ENCODE data around the gene IL36RN.

The IL36RN gene

DNA sequence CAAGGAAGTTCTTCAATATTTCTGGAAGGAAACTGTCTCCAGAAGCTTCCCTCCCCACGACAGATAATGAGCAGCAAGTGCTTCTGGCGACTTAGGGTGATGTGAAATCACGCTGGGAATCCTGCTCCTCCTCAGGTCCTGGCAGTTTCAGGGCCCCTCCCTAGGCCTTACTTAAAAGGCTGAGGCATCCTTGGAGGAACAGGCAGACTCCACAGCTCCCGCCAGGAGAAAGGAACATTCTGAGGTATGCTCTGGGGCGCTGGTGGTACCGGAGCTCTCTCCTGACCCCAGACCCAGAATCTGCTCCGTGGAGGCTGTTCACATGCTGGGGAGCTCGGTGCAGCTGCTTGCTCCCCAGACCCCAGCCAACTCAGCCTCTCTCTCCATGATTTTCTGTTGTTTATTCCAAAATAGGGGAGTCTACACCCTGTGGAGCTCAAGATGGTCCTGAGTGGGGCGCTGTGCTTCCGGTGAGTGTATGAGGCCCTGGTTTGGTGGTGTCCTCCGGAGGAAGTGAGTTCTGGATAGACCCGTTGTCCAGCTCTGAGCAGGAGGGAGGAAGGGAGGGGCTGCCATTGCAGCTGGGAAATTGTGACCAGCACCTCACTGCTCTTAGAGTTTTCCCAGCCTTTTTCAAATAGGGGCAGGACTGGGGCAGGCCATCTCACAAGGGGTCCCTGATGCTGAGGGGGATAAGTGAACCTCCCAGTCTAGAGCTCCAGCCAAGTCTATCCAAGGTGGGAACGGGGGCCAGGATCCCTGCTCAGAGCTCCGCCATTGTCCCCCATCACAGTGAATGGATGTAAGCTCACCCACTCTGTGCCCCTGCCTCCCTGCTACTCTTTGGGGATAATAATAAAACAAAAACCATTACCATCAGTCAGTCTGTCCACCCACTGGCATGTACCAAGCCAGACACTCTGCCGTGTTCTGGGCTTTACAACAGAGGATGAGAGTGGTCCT is at the start of gene IL36RN:
TSS of gene IL36RN (plus strand) at position 201 of the 963 bp plus-strand sequence. CDS start at position 442, 241 bp downstream.
- no peak for DNase-seq

GRCh38 chr2:113009622-113010021 is 49.4 kb upstream of the IL36RN start:
- DNase-seq: no peak

DNA sequence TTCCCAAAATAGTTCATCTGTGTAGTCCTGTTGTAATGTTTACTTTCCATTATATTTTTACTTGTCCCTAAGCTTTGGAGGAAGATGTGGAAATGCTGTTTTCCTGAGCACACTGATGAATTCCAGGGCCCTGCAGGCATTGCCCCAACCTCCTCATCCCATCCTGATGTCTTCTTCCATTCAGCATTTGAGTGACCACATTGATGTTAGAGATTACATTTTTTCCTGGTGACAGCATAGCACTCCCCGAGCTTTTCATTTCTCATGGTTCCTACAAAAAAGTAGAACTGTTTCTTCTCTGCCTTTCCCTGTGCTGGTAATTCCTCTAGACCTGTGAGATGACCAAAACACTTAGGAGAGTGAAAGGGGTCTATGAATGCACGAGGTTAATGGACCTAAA is 48.9 kb upstream of the IL36RN start:
- DNase-seq: no peak

- DNase-seq: no peak
These were observed 47.9 kb upstream of the IL36RN start for GRCh38 chr2:113011108-113011507.

DNA sequence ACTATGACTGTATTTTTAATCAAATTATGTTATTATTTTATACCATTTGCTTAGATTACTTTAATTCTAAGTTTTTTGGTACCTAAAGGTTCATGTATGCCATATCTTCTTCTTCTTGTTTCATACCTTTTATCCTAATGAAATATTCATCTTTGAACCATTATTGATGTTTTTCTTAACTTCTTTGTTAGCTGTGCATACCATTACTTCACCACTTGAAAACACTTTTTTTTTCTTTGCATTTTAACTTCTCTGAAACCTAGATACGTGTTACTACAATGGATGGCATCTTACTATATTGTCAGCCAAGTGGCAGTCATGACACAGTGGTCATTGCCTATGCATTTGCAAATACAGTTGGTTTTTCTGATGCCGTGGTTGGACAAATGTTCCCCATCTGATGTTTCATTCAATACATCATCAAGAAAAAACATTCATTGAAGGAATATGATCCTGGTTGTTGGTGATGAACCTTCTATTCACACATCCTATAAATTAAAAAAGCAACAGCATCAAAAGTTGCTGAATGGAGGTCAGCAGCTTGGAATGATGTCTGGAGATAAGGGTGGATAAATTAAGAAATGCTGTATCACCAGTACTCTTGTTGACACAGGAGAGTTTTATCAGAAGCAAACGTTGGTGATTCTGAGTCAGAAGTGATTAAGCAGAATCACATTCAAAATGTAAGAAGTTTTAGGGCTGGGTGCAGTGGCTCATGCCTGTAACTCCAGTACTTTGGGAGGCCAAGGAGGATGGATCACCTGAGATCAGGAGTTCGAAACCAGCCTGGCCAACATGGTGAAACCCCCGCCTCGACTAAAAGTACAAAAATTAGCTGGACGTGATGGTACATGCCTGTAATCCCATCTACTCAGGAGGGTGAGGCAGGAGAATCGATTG is 46.3 kb upstream of the IL36RN start:
- no peak for DNase-seq

DNA sequence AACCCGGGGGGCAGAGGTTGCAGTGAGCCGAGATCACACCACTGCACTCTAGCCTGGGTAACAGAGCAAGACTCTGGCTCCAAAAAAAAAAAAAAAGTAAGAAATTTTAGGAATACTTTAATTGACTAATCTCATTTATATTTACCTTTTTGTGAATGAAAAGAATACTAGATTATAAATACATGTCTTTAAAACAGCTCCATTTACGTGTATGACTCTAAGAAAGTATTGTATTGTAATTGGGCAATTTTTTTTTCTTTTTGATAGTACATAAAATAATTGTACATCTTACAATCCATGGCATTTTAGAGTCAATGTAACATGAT is 45.7 kb upstream of the IL36RN start:
- no peak for DNase-seq

DNA sequence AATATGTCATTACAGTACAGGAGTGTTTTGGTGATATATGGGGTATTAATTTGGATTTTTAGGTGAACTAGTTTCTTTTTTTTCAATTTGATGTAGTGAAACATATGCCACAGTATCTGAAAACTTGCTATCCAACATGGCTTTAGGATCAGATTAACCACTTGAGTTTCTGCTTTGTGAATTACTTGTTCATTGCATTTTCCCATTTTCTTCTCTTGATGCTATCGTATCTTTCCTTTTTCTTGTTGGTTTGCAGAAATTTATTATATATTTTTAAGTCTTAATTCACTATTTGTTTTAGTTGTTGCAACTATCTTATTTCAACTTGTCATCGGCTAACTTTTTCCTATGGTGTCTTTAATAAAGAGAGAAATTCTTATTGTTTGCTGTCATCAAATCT is 44.9 kb upstream of the IL36RN start:
- DNase-seq: no peak

GRCh38 chr2:113015042-113015441 is 44.0 kb upstream of the IL36RN start:
- no peak for DNase-seq

DNA sequence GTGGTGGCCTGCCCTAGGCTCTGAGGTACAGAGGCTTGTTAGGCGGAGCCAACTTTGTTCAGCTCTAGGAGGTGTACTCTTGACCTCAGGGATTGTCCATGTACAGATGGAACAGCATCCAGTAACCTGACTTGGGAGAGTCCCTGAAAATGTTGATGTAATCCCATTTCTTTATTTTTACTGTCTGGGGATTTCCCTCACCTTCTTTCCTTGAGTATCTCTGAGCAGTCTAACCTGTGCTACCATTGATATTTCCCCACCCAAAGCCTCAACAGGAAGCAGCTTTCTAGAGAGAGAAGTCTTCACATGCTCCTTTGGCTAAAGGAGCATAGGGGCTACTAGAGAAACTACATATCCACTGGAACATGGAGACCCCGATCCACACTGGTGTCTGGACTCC is 43.3 kb upstream of the IL36RN start:
- no peak for DNase-seq

- DNase-seq: no peak
These were observed 40.5 kb upstream of the IL36RN start for GRCh38 chr2:113018509-113018908.

GRCh38 chr2:113021312-113021711 is 37.7 kb upstream of the IL36RN start:
- DNase-seq: no peak

GRCh38 chr2:113024764-113025163 is 34.2 kb upstream of the IL36RN start:
- no peak for DNase-seq

- no peak for DNase-seq
These were observed 33.3 kb upstream of the IL36RN start for GRCh38 chr2:113025737-113026136.

DNA sequence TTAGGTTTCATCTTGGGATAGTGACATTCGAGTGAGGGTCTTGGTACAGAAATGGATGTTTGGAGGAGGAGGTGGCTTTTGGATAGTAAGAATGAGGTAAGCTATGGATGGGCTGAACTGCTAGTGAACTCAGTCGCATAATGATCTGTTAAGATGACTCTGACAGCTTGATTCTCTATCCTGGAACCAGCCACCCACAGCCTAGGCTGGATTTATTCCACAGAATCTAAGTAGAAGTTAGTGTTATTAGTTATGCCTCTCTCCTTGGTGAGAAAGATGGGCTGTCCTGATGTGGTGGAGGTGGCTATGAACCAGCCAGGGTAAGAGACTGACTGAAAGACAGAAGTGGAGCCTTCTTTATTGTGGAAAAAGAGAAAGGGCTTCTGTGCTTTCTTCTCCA is 31.3 kb upstream of the IL36RN start:
- no peak for DNase-seq

- no peak for DNase-seq
These were observed 30.9 kb upstream of the IL36RN start for GRCh38 chr2:113028112-113028511.

DNA sequence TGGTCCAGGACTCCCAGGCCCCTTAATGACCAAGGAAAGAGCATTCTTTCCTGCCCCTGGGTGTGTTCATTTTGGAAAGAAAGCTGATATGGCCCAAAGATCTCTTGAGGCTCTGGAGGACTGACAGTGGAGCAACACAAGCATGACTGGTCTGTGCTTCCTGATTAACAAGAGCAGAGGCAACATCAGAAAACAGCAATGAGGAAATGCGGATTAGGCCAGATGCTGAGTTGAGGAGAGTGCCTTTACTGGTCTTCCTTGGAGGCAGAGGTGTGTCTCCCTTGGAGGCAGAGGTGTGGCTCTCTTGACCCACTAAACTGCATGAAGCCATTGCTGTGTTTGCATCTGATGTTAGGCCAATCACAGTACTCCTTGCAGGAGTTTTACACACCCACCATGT is 26.3 kb upstream of the IL36RN start:
- DNase-seq: no peak

DNA sequence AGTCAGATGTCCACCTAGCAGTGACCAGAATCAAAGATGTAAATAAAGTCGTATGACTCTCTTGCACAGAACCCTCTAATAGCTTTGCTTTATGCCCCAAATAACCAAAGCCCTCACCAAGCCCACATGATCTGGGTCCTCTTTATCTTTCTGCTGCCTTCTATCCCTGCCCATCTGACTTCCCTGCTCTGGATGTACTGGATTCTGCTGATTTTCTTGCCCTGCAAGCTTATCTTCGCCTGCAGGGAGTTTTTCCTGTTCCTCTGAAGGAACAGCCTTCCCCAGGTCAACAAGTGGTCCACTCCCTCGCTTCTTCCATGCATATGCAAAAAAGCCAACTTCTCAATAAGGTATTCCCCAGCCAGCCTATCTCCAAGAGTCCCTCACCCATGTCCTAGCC is 25.0 kb upstream of the IL36RN start:
- DNase-seq: no peak

DNA sequence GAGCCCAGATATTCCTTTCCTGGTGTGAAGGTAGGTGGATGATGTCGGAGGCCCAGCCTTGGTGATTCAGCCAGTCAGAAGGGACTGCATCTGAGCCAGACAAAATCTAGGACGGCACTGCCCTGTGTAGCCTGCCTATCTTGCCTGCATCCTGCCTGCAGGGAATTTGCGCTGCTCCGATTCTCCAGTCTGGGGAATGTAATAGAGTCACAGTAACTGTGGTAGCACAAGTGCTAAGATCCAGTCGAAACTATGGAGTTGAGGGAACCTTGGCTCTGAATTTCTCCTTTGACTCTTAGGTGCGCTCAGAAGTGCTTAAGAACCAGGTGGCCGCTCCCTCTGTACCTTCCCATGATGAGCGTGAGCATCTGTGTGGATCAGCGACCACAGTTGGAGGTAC is 22.2 kb upstream of the IL36RN start:
- DNase-seq: no peak

- no peak for DNase-seq
These were observed 20.7 kb upstream of the IL36RN start for GRCh38 chr2:113038291-113038690.

DNA sequence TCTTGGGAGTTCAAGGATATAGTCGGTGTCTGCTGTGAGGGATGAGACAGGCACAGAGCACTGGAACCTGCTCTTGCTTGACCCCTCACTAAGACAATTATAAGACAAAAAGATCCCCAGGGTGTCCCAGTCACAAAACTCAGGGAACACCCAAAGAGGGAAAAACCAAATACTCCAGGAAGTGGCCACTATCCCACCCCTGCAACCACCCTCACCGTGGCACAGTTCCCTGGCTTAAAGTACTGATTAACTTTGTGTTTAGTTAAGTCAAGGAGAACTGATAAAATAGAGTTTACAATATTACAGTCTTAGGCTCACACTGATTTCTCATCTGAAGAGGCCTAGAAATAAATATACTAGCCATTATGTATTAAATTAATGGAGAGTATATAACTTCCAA is 19.8 kb upstream of the IL36RN start:
- DNase-seq: no peak

GRCh38 chr2:113039719-113040118 is 19.3 kb upstream of the IL36RN start:
- no peak for DNase-seq

DNA sequence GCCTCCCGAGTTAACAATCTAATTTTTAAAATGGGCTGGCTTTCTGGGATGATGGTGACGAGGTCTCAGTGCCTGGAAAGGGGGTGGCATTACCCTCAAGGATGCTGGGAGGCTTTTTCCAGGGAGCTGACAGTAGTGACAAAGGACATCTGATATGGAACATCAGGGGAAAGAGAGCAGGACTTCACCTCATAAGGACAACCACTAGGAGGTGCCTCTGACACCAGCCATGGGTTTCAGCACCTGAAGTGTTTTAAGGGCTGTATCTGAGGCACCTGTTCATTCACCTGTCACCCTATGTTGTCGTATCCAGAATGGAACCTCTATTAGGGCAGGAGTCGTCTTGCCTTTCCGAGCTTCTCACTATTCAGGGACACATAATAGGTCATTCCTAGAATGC is 17.1 kb upstream of the IL36RN start:
- DNase-seq: no peak

DNA sequence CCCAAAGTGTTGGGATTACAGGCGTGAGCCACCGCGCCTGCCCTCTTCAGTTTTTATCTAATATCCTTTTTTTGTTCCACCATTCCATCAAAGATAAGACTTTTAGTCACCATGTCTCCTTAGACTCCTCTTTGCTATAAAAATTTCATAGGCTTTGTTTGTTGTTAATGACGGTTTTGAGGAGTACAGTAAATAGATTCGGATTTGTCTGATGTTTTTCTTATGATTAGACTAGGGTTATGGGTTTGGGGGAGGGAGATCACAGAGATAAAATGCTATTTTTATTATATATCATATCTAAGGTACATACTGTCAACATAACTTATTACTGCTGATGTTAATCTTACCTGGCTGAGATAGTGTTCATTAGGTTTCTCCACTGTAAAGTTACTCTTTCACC is 12.5 kb upstream of the IL36RN start:
- no peak for DNase-seq

Data from right forelimb (tissue), 1 donor.